ENCODE results near the gene PTRH1. TPM values are rescaled to one million over a fixed set of nuclear protein-coding genes. Genes with fewer than 3 reads are reported as not detected.
A peak's percentile ranks its signal among the peaks of the same experiment; 100 is the strongest.

Gene PTRH1
- total RNA-seq, 1 experiment from 2014 or later: 11.4 TPM

GRCh38 chr9:127741831-127742434 lies 26.5 kb upstream of the PTRH1 start:
- no peak for DNase-seq (ENCODE audit: low spot score)

DNA sequence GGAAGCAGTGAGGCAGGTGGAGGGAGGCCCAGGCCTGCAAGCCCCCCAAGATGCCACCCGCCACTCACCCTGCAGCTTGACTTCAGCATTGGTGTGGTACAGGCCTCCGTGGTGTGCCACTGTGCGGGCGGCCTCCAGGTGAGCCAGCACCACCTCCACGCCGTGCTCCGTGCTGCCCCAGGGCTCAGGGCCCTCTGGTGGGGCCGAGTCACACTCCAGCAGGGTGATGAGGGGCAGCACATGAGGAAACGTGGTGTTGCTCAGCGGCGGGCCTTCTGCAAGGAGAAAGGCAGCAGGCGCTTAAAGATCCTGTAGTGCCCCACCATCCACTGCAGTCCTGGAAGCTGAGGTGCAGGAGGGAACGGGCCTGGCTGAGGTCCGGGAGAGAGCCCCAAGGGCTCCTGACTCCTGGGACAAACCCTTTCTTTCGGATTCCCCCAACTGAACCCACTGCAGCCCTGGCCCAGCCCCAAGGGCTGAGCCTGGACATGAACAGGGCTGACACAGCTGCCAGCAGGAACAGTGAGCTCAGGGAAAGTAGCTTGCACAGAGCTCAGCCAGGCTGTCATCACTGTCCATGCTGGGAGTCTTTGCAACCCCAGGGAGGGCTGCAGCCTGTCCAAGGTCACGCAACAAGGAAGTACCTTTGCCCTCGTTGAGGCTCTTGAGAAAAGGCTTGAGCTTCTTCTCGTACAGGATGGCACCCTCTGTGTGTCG lies 24.3 kb upstream of the PTRH1 start:
- no peak for DNase-seq (ENCODE audit: low spot score)

GRCh38 chr9:127738666-127739065 lies 23.2 kb upstream of the PTRH1 start:
- no peak for DNase-seq (ENCODE audit: low spot score)

GRCh38 chr9:127735530-127736185 lies 20.2 kb upstream of the PTRH1 start:
- DNase-seq (ENCODE audit: low spot score): no peak

DNA sequence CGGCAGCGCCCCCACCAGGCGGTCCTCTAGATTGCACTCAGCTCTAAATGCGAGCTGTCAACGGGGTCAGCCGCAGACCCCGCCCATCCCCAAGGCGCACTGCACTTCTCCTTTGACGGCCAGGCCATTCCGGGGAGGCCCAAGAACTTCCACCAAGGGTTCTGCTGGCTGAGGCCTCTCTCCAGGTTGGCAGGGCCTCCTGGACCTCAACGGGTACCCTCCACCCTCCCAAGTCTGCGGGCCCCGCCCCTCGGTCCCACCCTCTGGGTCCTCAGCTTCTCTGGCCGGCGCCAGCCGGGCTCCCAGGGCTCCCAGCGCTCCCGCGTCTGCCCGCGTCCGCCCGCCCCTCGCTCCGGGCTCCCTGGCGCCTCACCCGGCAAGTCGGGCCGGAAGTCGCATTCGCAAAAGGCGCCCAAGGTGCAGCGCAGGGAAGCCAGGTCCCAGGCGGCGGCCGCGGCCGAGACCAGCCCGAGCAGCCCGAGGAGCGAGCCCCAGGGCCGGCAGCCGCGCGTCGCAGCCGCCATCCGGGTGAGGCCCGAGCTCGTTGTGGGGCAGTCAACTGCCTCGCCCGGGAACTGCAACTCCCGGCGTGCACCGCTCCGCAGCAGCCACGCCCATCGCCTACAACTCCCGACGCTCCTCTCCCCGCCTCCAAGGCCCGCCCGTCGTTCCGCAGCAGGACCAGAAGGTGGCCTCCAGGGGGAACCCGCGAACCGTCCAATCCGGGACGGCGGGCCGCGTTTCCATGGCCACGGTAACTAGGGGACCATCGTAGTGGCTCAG lies 19.5 kb upstream of the PTRH1 start, which contains the start of gene TOR2A:
TSS of gene TOR2A (minus strand) at position 548 of the 783 bp plus-strand sequence. CDS start at position 524, 24 bp downstream.
- DNase-seq (ENCODE audit: low spot score): peak; percentile 96

DNA sequence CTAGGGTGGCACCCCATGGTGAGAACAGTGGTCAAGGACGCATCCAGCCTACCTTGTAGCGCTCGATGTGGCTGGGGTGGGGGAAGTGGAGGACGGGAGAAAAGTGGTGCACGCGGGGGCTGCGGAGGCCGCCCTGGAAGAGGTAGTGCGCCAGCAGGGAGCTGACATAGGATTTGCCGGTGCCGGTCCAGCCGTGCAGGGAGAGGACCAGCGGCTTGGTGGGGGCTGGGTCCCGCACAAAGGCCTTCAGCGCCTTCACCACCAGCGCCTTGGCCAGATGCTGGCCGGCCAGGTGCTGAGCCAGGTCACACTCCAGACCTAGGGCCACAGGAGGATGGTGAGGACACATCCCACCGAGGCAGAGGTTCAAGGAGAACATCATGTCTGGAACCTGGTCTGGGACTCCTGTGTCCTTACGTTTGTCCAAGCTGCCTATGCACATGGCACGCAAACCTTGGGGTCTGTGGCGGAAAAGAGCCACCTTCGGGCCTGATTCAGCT lies 18.8 kb upstream of the PTRH1 start:
- no peak for DNase-seq (ENCODE audit: low spot score)

DNA sequence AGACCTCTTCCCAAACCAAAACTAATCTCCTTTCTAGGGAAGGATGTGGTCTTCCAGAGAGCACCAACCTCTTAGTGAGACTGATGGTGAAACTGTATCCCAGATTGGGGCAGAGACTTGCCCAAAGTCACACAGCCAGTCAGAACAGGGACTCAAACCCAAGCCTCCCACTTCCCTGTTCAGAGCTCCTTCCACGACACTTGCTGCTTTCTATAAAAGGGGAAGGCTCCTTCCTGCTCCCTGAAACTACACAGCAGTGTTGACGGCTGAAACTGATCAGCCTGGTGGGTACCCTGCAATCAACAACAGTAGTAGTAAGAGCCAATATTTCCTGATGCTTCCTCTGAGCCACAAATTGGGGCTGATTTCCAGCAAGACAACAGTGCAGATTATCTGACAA lies 18.2 kb upstream of the PTRH1 start:
- DNase-seq (ENCODE audit: low spot score): no peak

DNA sequence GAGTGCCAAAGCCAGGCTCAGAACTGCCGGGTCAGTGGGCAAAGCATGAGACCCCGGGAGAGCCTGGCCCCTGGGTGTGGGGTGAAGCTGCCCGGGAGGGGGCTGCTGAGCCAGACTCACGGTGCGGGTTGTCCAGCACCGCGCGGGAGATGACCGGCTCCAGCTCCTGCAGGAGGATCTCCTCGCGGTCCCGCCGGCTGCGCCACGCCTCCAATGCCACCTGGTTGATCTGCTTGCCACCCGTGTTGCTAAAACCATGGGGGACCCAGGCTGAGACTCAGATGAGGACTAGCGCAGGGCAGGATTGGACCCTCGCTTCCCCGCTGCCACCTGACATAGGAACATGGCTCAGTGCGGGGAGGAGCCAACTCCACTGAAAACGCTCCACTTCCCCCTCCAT lies 17.0 kb upstream of the PTRH1 start:
- no peak for DNase-seq (ENCODE audit: low spot score)

DNA sequence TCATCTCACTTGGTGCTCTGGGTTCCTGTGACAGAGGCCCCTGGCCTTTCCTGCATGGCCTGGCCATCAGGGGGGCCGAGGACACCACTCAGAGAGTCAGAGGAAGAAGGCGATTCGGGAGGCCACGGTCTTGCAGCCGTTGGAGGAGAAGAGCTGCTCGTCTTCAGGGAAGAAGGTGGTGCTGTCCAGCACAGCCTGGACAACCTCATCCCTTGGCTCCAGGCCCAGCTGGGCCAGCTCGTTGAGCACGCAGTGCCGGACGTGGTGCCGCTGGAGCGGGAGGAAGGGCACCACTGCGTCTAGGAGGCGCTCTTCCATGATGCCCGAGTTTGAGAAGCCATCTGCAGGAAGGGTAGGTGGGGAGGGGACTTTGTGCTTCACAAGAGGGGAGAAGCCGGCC lies 16.5 kb upstream of the PTRH1 start:
- no peak for DNase-seq (ENCODE audit: low spot score)

DNA sequence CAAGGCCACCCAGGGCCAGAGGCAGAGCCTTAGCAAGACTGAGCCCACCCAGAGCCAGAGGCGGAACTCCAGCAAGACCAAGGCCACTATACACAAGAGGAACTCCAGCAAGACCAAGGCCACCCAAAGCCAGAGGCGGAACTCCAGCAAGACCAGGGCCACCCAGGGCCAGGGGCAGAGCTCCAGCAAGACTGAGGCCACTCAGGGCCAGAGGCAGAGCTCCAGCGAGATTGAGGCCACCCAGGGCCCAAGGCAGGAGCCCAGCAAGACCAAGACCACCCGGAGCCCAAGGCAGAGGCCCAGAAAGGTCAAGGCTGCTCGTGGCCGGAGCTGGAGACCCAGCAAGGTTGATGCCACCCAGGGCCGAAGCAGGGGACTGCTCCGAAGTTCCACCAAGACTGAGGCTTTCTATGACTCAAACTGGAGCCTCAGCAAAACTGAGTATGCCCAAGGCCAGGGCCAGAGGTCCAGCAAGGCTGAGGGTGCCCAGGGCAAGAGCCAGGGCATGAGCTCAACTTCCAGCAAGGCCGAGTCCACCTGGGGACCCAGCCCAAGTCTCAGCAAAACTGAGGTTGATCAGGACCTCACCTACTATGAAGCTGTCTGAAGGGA lies 15.4 kb upstream of the PTRH1 start:
- DNase-seq (ENCODE audit: low spot score): no peak

DNA sequence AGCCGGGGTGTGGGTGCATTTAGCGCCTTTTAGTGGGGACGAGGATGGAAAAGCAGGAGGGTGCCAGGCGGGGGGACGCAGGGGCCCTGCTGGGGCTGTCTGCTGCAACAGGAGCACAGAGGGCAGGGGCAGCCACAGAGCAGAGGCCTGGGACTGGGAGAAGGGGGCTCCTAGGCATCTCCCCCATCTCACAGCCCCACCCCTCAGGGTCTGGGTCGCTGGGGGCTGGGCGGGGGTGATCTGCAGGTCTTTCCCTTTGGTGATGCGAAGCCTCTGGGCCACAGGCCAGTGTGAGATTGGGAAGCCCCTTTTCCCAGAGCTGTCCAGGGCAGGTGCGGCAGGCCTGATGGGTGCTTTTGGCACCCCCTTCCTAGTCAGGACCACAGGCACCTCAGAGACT lies 14.8 kb upstream of the PTRH1 start:
- no peak for DNase-seq (ENCODE audit: low spot score)

- no peak for DNase-seq (ENCODE audit: low spot score)
These were observed 14.2 kb upstream of the PTRH1 start for GRCh38 chr9:127729522-127730256.

DNA sequence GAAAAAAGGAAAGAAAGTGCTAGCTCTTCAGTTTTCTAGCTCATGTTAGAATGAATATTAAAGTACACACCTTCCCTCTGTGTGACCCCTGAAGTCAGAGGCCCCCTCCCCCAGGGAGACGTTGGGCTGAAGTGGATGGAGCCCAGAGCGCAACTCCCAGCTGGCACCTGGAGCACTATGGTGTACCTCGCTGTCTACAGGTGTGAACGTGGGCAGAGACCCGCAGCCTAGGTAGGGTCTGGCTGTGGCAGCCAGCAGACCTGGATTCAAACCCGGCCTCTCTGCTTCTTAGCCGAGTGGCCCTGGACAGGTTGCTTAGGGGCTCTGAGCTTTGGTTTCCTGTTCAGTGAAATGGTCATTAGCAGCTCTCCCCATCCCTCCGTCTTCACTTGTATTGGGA lies 13.3 kb upstream of the PTRH1 start:
- no peak for DNase-seq (ENCODE audit: low spot score)

- no peak for DNase-seq (ENCODE audit: low spot score)
These were observed 11.4 kb upstream of the PTRH1 start for GRCh38 chr9:127726871-127727270.

DNA sequence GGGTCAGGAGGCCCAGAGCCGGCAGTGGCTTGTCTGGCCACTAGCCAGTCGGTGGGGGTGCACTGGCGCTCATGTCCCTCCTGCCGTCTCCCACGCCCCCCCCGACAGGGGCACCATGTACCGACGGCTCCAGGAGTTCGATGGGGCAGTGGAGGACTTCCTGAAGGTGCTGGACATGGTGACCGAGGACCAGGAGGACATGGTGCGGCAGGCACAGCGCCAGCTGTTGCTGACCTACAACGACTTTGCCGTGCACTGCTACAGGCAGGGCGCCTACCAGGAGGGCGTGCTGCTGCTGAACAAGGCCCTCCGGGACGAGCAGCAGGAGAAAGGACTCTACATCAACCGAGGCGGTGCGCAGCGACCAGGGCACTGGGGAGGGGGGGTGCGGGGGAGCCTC lies 8.5 kb upstream of the PTRH1 start:
- DNase-seq (ENCODE audit: low spot score): no peak

GRCh38 chr9:127723444-127723843 lies 8.0 kb upstream of the PTRH1 start:
- DNase-seq (ENCODE audit: low spot score): peak; percentile 77

GRCh38 chr9:127723013-127723412 lies 7.5 kb upstream of the PTRH1 start:
- no peak for DNase-seq (ENCODE audit: low spot score)

DNA sequence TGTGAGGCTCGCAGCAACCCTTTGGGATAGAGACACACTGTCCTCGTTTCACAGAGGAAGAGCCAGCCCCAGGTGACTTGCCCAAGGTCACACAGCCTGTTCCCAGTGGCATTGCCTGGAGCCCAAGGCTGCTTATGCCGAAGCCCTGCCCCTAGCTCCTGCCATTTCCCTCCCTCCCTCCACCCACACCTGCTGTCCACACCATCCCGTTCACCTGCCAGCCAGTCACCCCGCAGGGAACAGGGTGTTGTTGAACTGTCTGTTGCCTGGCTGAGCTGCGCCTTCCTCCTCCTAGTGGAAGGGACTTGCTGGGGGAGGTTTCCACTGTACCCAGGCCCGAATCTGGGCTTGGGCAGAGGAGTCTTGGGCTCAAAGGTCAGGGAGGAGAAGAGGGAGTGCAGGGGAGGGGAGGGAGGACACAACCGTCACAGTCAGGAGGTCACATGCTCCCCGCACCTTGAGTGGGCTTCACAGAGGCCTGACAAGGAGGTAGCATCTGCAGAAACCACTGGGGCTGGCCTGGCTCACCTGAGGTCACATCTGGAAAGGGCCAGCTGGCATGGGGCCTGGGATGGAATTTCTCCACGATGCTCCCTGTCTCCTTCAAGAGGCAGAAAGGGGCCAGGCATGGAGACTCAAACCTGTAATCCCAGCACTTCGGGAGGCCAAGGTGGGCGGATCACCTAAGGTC lies 6.7 kb upstream of the PTRH1 start:
- no peak for DNase-seq (ENCODE audit: low spot score)

GRCh38 chr9:127721391-127721821 lies 5.9 kb upstream of the PTRH1 start:
- peak; percentile 71 for DNase-seq (ENCODE audit: low spot score)

DNA sequence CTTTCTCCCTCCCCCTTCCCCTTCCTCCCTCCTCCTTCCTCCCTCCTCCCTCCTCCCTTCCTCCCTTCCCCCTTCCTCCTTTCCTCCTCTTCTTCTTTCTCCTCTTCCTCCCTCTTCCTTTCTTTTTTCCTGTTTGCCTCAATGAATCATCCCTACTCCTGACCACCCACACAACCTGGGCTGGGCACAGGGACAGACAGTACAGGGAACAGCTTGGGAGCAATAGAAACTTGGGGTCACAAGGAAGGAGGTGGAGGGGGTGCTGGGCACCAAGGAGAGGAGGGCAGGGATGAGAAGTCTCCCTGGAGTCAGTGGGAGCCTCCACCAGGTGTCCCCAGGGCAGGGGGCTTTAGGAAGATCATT lies 5.4 kb upstream of the PTRH1 start:
- no peak for DNase-seq (ENCODE audit: low spot score)

All from H4 (cell line).